GM18508 (cell line): ENCODE results near the gene SDK2.

Experiments
- ATAC-seq: cut with Tn5 transposase; IDR thresholded peaks from one replicate; pipeline ENCODE4 v1.9.1; 2021; ENCODE audit warnings: moderate number of reproducible peaks; ENCODE audit not compliant: insufficient read depth, unreplicated experiment

The SDK2 gene

GRCh38 chr17:73412914-73413313 lies 231.3 kb downstream of the SDK2 start:
- no peak for ATAC-seq

GRCh38 chr17:73411313-73411747 lies 232.9 kb downstream of the SDK2 start:
- ATAC-seq, result no peak

GRCh38 chr17:73410586-73411312 lies 233.5 kb downstream of the SDK2 start:
- no peak for ATAC-seq

- no peak for ATAC-seq
Measured at GRCh38 chr17:73404246-73404645, 240.0 kb downstream of the SDK2 start.

- no peak for ATAC-seq
Measured at GRCh38 chr17:73402466-73402865, 241.8 kb downstream of the SDK2 start.

- no peak for ATAC-seq
Measured at GRCh38 chr17:73401911-73402310, 242.3 kb downstream of the SDK2 start.

- no peak for ATAC-seq
Measured at GRCh38 chr17:73400915-73401545, 243.2 kb downstream of the SDK2 start.

- no peak for ATAC-seq
Measured at GRCh38 chr17:73399056-73399455, 245.2 kb downstream of the SDK2 start.

GRCh38 chr17:73397856-73398540 lies 246.2 kb downstream of the SDK2 start:
- ATAC-seq, result no peak

- no peak for ATAC-seq
Measured at GRCh38 chr17:73397278-73397826, 246.9 kb downstream of the SDK2 start.

GRCh38 chr17:73396431-73397277 lies 247.6 kb downstream of the SDK2 start:
- ATAC-seq, result no peak

GRCh38 chr17:73394512-73395450 lies 249.5 kb downstream of the SDK2 start:
- ATAC-seq, result no peak

GRCh38 chr17:73393962-73394361 lies 250.3 kb downstream of the SDK2 start:
- no peak for ATAC-seq

- no peak for ATAC-seq
Measured at GRCh38 chr17:73393381-73393780, 250.9 kb downstream of the SDK2 start.

- no peak for ATAC-seq
Measured at GRCh38 chr17:73391331-73392265, 252.6 kb downstream of the SDK2 start.

- no peak for ATAC-seq
Measured at GRCh38 chr17:73390851-73391250, 253.4 kb downstream of the SDK2 start.

GRCh38 chr17:73390221-73390620 lies 254.0 kb downstream of the SDK2 start:
- ATAC-seq, result no peak

- ATAC-seq, result no peak
Measured at GRCh38 chr17:73389411-73389810, 254.8 kb downstream of the SDK2 start.
